ENCODE measurements around the gene CFAP251. TPM values are rescaled to one million over a fixed set of nuclear protein-coding genes. Genes with fewer than 3 reads are reported as not detected.

CFAP251 gene
- total RNA-seq, 1 experiment from 2014 or later, result 17.9 TPM

DNA sequence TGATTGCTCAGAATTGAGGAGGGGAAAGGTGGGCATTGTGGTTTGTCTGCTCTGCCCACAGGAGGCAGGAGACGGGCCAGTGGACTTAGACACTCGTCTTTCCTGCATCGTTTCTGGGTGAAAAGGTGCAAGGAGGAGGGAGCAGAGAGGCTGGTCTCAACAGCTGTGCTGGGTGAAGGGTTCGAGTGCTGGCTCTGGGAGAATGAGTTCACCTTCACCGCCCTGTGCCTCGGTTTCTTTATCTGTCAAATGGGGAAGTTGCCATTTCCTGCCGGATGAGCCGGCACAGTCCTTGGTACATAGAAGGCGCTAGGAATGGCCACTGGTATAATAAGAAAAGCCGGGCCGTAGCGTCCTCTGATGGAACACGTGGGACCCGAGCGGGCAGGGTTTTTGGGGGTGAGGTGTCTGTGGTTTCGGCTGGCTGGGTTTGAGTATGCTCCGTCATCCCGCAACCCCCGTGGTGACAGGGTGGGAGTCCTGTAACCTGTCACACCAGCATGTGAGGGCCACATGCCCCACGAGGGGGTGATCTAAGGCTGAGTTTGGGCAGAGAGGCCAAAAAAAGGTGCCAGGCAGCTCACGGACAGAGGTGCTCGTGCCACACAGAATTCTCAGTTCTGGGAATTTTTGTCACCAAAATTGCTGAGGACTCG is 110.6 kb downstream of the CFAP251 start:
- Histone ChIP-seq H2AFZ (ENCODE audit: low read length) (no peak overlapping the region), H3K4me1 (ENCODE audit: low read length) (peaks cover 87% of the 10 kb centered on the region), H3K36me3 (ENCODE audit: insufficient read depth, low read length) (peaks cover 5% of the 10 kb centered on the region; the same call in 1 of the 2 replicates), H3K4me3 (ENCODE audit: low read length) (peak overlapping the region; percentile 6; the same call in 1 of the 2 replicates), H3K27me3 (ENCODE audit: low read length) (no peaks in the 10 kb centered on the region), H3K79me2 (ENCODE audit: low read length) (peaks cover 66% of the 10 kb centered on the region), H3K4me2 (ENCODE audit: low read depth, low read length, poor library complexity, severe bottlenecking) (peak overlapping the region; percentile 46), H3K9me2 (replicated peaks; ENCODE audit: insufficient read depth, low read length) (no peaks in the 10 kb centered on the region), H3K27ac (ENCODE audit: low read length) (peak overlapping the region; percentile 95), H3K9ac (ENCODE audit: low read length) (peak overlapping the region; percentile 72), H3K9me3 (ENCODE audit: low read length) (no peaks in the 10 kb centered on the region), H4K20me1 (ENCODE audit: insufficient read depth, low read depth, low read length) (peaks cover 18% of the 10 kb centered on the region; the same call in 1 of the 2 replicates)
- peak; percentile 86 for DNase-seq

- peaks cover 11% of the 10 kb centered on the region for H3K36me3 ChIP-seq (ENCODE audit: insufficient read depth, low read length)
- peak overlapping the region; percentile 46 for H3K4me2 ChIP-seq (ENCODE audit: low read depth, low read length, poor library complexity, severe bottlenecking)
- H3K9me2 ChIP-seq (replicated peaks; ENCODE audit: insufficient read depth, low read length), result no peaks in the 10 kb centered on the region
- peaks cover 65% of the 10 kb centered on the region for H3K79me2 ChIP-seq (ENCODE audit: low read length)
- H3K4me1 ChIP-seq (ENCODE audit: low read length), result peaks cover 79% of the 10 kb centered on the region
- peak; percentile 68 for DNase-seq
- no peak overlapping the region for H2AFZ ChIP-seq (ENCODE audit: low read length)
- H3K27me3 ChIP-seq (ENCODE audit: low read length), result no peaks in the 10 kb centered on the region
- H3K27ac ChIP-seq (ENCODE audit: low read length), result peak overlapping the region; percentile 95
- H3K9me3 ChIP-seq (ENCODE audit: low read length), result no peaks in the 10 kb centered on the region
- H4K20me1 ChIP-seq (ENCODE audit: insufficient read depth, low read depth, low read length), result peaks cover 23% of the 10 kb centered on the region; the same call in 1 of the 2 replicates
- H3K9ac ChIP-seq (ENCODE audit: low read length), result peak overlapping the region; percentile 72
- peak overlapping the region; percentile 6; the same call in 1 of the 2 replicates for H3K4me3 ChIP-seq (ENCODE audit: low read length)
These were observed 111.4 kb downstream of the CFAP251 start for GRCh38 chr12:122029620-122030423.

DNA sequence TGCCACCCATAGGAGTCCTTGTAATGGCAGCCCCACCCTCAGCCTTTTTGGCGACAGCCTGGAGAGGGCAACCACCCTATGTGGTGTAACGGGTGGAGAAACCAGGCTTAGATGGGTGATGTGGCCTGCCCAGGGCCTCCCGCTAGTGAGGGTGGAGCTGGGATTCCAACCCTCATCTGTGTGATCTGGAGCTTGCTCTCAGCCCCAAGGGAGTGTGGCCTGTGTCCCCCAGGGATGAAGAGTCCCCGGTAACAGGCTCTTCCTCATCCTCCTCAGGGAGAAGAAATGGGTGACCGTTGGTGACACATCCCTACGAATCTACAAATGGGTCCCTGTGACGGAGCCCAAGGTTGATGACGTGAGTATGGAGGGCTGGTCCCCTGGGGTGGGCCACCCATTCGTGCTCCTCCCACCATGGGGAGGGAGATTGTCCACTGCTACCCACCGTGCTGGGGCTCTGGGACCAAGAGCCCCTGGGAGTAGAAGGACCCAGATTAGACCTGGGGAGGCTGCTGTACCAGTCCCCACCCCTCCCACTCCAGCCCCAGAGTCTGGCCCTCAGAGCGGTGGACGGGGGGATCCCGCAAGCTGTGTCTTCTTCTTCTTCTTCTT is 112.1 kb downstream of the CFAP251 start:
- peaks cover 65% of the 10 kb centered on the region for H3K79me2 ChIP-seq (ENCODE audit: low read length)
- H3K27me3 ChIP-seq (ENCODE audit: low read length), result no peaks in the 10 kb centered on the region
- peaks cover 18% of the 10 kb centered on the region for H3K36me3 ChIP-seq (ENCODE audit: insufficient read depth, low read length)
- no peak overlapping the region for H2AFZ ChIP-seq (ENCODE audit: low read length)
- peak overlapping the region; percentile 46 for H3K4me2 ChIP-seq (ENCODE audit: low read depth, low read length, poor library complexity, severe bottlenecking)
- peaks cover 73% of the 10 kb centered on the region for H3K4me1 ChIP-seq (ENCODE audit: low read length)
- H3K27ac ChIP-seq (ENCODE audit: low read length), result peak overlapping the region; percentile 95
- no peaks in the 10 kb centered on the region for H3K9me2 ChIP-seq (replicated peaks; ENCODE audit: insufficient read depth, low read length)
- peak; percentile 89 for DNase-seq
- H4K20me1 ChIP-seq (ENCODE audit: insufficient read depth, low read depth, low read length), result peaks cover 25% of the 10 kb centered on the region; the same call in 1 of the 2 replicates
- no peaks in the 10 kb centered on the region for H3K9me3 ChIP-seq (ENCODE audit: low read length)
- peak overlapping the region; percentile 72 for H3K9ac ChIP-seq (ENCODE audit: low read length)
- peak overlapping the region; percentile 6; the same call in 1 of the 2 replicates for H3K4me3 ChIP-seq (ENCODE audit: low read length)

- DNase-seq, result peak; percentile 85
- H3K4me2 ChIP-seq (ENCODE audit: low read depth, low read length, poor library complexity, severe bottlenecking), result peak overlapping the region; percentile 46
- H3K27ac ChIP-seq (ENCODE audit: low read length), result peak overlapping the region; percentile 95
- H3K79me2 ChIP-seq (ENCODE audit: low read length), result peaks cover 67% of the 10 kb centered on the region
- H3K36me3 ChIP-seq (ENCODE audit: insufficient read depth, low read length), result peaks cover 28% of the 10 kb centered on the region
- H4K20me1 ChIP-seq (ENCODE audit: insufficient read depth, low read depth, low read length), result peaks cover 25% of the 10 kb centered on the region; the same call in 1 of the 2 replicates
- no peaks in the 10 kb centered on the region for H3K27me3 ChIP-seq (ENCODE audit: low read length)
- H3K4me1 ChIP-seq (ENCODE audit: low read length), result peaks cover 65% of the 10 kb centered on the region
- H3K4me3 ChIP-seq (ENCODE audit: low read length), result peak overlapping the region; percentile 44
- no peak overlapping the region for H2AFZ ChIP-seq (ENCODE audit: low read length)
- H3K9me3 ChIP-seq (ENCODE audit: low read length), result no peaks in the 10 kb centered on the region
- H3K9me2 ChIP-seq (replicated peaks; ENCODE audit: insufficient read depth, low read length), result no peaks in the 10 kb centered on the region
- peak overlapping the region; percentile 72 for H3K9ac ChIP-seq (ENCODE audit: low read length)
These were observed 113.2 kb downstream of the CFAP251 start for GRCh38 chr12:122031342-122032216.

DNA sequence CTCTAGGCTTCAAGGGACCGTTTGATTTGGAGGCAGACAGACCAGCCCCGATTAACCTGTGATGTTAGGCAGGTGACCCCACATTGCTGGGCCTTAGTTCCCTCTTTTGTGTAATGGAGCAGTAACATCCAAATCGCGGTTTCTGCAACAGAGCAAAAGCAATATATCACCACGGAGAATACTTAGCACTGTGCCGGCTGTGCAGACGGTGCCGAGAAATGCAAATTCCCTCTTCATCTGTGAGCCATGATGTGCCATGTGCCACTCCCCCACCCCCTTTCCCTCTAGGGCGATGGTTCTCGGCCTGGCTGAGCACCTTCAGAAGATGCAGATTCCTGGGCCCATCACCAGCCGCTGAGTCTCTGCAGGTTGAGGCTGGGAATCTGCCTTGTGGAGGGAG is 114.2 kb downstream of the CFAP251 start:
- H3K27me3 ChIP-seq (ENCODE audit: low read length), result no peaks in the 10 kb centered on the region
- H3K4me3 ChIP-seq (ENCODE audit: low read length), result peak overlapping the region; percentile 44
- H3K4me1 ChIP-seq (ENCODE audit: low read length), result peaks cover 55% of the 10 kb centered on the region
- peak overlapping the region; percentile 72 for H3K9ac ChIP-seq (ENCODE audit: low read length)
- H3K4me2 ChIP-seq (ENCODE audit: low read depth, low read length, poor library complexity, severe bottlenecking), result peak overlapping the region; percentile 46
- peak overlapping the region; percentile 95 for H3K27ac ChIP-seq (ENCODE audit: low read length)
- H3K9me2 ChIP-seq (replicated peaks; ENCODE audit: insufficient read depth, low read length), result no peaks in the 10 kb centered on the region
- DNase-seq, result peak; percentile 96
- H3K9me3 ChIP-seq (ENCODE audit: low read length), result no peaks in the 10 kb centered on the region
- peaks cover 24% of the 10 kb centered on the region; the same call in 1 of the 2 replicates for H4K20me1 ChIP-seq (ENCODE audit: insufficient read depth, low read depth, low read length)
- peaks cover 34% of the 10 kb centered on the region for H3K36me3 ChIP-seq (ENCODE audit: insufficient read depth, low read length)
- no peak overlapping the region for H2AFZ ChIP-seq (ENCODE audit: low read length)
- H3K79me2 ChIP-seq (ENCODE audit: low read length), result peaks cover 64% of the 10 kb centered on the region

- Histone ChIP-seq H3K9me2 (replicated peaks; ENCODE audit: insufficient read depth, low read length) (no peaks in the 10 kb centered on the region), H3K27me3 (ENCODE audit: low read length) (no peaks in the 10 kb centered on the region), H3K79me2 (ENCODE audit: low read length) (peaks cover 49% of the 10 kb centered on the region), H3K4me1 (ENCODE audit: low read length) (peaks cover 28% of the 10 kb centered on the region), H4K20me1 (ENCODE audit: insufficient read depth, low read depth, low read length) (peaks cover 24% of the 10 kb centered on the region; the same call in 1 of the 2 replicates), H3K36me3 (ENCODE audit: insufficient read depth, low read length) (peaks cover 44% of the 10 kb centered on the region), H3K4me2 (ENCODE audit: low read depth, low read length, poor library complexity, severe bottlenecking) (no peak overlapping the region), H3K4me3 (ENCODE audit: low read length) (no peak overlapping the region), H3K9me3 (ENCODE audit: low read length) (no peaks in the 10 kb centered on the region), H2AFZ (ENCODE audit: low read length) (no peak overlapping the region), H3K9ac (ENCODE audit: low read length) (no peak overlapping the region), H3K27ac (ENCODE audit: low read length) (no peak overlapping the region)
- DNase-seq, result no peak
These were observed 116.9 kb downstream of the CFAP251 start for GRCh38 chr12:122035292-122035691.

DNA sequence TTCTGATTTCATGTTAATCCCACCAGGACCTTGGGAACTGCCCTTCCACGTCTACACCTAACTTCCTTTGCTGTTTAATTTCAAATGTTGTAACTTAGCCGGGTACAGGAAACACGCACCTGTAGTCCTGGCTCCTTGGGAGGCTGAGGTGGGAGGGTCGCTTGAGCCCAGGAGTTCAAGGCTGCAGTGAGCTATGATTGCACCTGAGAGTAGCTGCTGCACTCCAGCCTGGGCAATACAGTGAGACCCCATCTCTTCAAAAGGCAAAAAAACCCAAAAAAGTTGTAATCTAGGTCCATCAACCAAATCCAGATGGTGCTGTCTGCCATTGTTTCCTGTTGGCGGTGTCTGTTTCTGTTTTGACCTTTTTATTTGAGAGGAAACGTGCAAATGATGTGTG is 117.8 kb downstream of the CFAP251 start:
- no peak overlapping the region for H3K4me3 ChIP-seq (ENCODE audit: low read length)
- no peaks in the 10 kb centered on the region for H3K27me3 ChIP-seq (ENCODE audit: low read length)
- no peaks in the 10 kb centered on the region for H3K9me3 ChIP-seq (ENCODE audit: low read length)
- H3K9ac ChIP-seq (ENCODE audit: low read length), result no peak overlapping the region
- H4K20me1 ChIP-seq (ENCODE audit: insufficient read depth, low read depth, low read length), result peaks cover 28% of the 10 kb centered on the region; the same call in 1 of the 2 replicates
- H3K4me1 ChIP-seq (ENCODE audit: low read length), result peaks cover 20% of the 10 kb centered on the region
- no peaks in the 10 kb centered on the region for H3K9me2 ChIP-seq (replicated peaks; ENCODE audit: insufficient read depth, low read length)
- H3K36me3 ChIP-seq (ENCODE audit: insufficient read depth, low read length), result peaks cover 50% of the 10 kb centered on the region
- no peak for DNase-seq
- no peak overlapping the region for H2AFZ ChIP-seq (ENCODE audit: low read length)
- peaks cover 56% of the 10 kb centered on the region for H3K79me2 ChIP-seq (ENCODE audit: low read length)
- H3K4me2 ChIP-seq (ENCODE audit: low read depth, low read length, poor library complexity, severe bottlenecking), result no peak overlapping the region
- H3K27ac ChIP-seq (ENCODE audit: low read length), result no peak overlapping the region
